Pons (tissue), 1 donor: ENCODE results near the gene CDK14.
A peak's percentile ranks its signal among the peaks of the same experiment; 100 is the strongest.

Experiments
- DNase-seq: peaks from one replicate; pipeline ENCODE4 v3.0.0-alpha.2; 2016; ENCODE audit warnings: low spot score

The CDK14 gene

DNA sequence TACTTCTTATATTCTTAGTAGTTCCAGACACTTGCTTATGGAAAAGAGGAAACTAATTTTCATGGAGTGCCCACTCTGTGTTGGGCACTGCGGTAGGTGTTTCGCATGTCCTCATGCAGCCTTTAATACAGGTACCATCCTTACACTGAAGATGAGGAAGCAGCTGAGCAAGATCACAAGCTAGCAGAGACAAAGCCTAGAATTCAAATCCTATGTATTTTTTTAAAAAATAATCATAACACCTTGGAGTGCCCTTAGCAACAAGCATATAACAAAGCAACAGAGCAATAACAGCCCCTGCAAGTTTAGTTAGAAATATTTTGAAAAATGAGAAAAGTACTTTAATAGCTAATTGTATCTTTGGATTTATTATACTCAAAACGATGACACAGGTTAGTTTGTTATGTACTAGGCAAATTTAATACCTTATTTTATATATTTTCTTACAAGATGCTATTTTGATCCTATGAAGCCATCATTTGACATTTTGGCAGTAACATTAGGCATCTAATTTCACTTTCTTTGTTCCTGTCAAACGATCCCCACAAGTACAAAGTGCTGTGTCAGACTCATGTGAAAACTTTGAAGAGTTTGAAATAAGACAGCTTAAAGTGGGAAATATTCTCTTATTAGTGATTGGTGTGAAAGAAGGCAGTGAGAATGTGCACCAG lies 245.8 kb downstream of the CDK14 start:
- no peak for DNase-seq

DNA sequence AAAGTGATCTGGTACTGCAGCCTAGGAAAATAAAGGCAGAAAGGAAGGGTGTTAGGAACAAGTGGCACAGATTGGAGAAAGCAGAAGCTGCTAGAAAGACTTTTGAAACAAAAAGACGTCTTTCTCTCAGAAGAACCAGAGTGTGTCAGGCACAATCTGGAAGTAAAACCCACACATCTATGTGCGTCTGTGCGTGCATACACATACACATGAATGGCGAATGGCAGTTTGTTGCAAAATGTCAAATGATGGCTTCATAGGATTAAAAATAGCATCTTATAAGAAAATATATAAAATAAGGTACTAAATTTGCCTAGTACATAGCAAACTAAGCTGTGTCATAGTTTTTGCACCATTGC lies 246.3 kb downstream of the CDK14 start:
- DNase-seq, result no peak

DNA sequence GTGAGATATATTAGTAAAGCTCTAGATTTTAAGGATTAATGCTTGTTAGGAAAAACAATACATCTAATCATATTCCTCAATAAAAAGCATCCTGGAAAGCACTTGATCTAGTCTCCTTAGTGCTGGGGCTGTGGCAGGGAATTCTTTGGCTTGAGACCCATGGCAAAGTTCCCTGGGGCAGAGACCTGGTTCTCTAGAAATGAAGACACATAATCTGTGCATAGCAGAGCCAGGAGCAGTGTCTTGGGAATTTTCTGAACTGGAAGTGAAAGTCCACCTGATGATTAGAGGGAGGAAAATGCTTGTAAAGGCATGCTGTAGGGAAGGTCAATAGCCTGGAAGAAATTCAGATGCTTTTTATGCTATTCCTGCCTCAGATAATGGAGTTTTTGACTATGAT lies 247.4 kb downstream of the CDK14 start:
- DNase-seq, result no peak

DNA sequence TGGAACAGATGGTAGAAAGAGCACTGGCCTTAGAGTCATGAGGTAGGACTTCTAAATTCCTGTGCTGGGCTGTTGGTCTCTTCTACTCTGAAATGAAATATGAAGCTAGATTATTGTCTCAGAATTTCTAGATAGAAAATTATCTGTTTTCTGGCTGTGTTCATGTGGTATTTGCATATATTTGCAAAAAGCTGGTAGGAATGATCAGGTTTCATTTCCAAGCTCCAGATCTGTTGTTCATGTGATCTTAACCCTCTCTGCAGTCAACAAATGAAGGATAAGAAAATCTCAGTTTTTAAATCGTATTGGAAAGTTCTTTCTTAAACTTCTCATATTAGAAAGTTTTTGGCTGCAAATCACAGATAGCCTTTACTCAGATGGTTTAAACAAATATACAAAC lies 248.3 kb downstream of the CDK14 start:
- no peak for DNase-seq

DNA sequence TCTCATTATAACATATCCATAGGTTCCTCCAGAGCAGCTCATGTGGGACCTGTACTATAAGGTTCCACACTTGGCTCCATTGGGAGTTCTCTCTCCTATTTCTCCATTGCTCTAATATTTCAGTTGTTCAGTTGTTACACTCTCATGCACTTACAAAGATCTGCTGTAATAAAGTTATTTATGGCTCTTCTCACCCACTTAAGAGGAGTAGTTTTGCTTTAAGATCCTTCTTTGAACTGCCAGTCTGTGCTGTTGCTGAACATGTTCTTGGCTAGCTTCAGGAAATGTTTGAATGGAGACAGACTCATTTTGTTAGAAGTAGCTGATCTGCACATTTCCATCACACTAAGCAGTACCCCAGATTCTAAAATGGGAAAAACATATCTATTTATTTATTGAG lies 250.1 kb downstream of the CDK14 start:
- no peak for DNase-seq

DNA sequence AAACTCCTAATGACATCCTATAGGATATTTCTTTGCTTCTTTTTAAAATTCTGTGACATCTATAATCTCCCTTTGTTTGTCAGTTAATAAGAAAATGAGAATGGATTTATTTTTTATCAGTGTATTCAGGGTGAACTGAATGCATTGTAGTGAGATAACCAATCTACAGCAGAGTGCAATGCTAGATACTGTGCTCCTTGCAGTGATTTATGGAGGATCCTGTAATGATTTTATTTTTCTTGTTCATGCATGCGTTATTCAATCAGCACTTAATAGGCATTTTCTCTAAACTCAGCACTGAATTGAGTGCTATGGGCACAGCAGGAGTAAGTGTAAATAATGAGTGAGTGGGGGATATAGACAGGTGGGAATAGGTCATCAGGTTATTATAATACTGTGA lies 253.9 kb downstream of the CDK14 start:
- DNase-seq, result no peak

DNA sequence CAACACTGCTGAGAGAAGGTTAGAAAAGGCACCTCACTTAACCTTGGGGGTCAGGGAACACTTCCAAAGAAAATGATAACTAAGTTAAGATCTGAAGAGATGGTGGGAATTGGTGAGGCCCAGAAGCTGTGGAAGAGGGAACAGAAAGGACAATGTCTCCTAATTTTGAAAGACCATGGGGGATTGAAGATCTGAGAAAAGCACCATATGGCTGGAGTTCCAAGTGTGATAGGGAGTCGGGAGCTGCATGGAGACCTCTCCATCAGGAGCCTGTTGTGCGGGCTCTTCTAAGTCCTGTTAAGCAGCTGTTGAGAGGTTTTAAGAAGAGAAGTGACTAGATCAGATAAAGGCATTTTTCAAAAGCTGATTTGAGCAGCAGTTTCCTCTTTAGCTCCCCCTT lies 254.3 kb downstream of the CDK14 start:
- DNase-seq, result no peak

DNA sequence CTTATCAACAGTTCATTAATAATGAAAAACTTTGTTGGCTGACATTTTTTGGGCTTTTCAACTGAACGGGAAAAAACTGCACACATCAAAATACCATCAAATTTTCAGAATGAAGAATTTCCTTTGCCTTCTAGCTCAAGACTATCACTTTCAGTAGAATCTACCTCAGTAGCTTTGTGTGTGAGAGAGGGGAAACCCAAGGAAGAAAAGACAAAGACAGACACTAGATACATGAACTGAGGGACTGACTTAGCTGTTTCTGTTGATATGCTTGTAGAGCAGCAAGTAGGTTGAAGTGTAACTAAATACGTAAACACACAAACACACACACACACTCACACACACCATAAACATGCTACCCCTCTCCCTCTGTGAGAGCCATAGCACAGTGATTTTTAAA lies 257.1 kb downstream of the CDK14 start:
- no peak for DNase-seq

DNA sequence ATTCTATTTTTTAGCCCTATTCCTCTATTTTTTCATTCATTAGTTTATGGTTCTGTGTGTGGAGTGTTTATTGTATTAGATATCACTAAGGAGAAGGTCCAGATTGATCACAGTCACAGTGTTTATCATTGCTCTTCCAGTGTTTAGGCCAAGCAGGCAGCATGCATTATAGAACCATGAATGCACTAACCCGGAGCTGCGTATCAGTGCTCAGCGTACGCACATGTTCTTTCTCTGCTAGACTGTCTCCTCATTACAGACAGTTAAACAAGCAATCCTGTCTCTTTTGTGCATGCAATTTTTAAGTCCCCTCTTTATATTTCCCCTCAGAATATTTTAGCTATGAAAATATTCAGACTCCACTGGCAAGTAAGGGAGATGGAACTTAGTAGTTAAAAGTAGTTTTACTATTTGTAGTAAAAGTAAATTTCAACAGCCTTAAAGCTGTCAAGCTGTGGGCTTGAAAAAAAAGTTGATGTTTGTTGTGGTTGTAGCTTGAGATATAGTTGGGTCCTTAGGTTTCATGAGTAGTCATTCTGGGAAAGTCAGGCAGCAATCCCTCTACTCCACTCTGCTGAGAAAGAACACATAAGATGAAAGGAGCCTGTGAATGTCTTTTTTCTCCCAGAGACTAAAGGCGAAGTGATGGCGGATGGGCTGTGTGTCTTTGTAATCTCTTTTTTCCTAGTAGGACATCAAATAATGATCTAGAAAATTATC lies 260.4 kb downstream of the CDK14 start:
- DNase-seq, result no peak

DNA sequence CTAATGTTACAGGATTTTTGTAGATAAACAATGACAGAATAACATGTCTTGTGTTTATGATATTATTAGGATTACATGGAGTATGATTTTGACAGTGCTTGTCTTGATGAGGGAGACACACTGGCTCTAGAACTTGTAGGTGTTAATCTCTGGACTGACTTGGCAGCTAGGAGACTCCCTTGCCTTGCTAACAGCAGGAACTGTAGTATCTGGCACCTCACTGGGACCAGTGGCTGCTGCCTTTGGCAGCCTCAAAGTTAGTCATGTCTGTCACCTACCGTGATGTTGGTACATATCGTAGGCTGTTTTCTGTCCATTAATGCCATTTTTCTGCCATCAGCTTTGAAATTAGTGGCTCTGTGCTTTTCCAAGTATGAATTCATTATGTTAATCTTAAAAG lies 261.5 kb downstream of the CDK14 start:
- peak; percentile 9 for DNase-seq

DNA sequence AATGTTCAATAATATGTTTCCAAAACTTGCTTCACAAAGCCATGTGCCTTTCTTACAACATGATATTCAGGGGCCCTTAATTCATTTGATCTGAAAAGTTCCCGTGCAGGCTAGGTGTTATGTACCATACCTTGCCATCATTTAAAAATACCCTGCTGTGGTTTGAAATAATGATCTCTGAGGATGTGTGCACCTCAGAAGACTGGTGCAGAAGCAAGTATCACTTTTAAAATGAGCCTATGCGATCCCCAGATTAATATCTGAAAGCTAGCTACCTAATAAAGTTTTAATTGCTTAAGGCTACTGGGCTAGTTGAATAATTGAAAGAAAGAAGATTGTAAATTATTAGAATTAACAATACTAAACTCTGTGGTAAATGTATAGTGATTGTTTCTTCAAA lies 262.4 kb downstream of the CDK14 start:
- DNase-seq, result no peak

DNA sequence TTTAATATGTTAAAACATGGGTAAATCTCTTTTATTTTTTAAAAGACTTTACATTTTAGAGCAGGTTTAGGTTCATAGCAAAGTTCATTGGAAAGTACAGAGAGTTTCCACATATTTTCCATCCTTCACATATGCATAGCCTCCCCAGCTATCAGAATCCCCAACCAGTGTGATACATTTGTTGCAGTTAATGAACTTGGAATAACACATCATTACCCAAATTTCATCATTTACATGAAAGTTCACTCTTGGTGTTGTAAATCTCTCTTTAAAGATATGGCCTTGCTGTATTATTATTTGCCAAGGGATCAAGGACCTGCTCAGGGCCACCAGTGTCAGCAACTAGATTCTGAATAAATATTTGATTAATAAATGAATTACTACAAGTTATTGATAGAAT lies 263.4 kb downstream of the CDK14 start:
- no peak for DNase-seq

DNA sequence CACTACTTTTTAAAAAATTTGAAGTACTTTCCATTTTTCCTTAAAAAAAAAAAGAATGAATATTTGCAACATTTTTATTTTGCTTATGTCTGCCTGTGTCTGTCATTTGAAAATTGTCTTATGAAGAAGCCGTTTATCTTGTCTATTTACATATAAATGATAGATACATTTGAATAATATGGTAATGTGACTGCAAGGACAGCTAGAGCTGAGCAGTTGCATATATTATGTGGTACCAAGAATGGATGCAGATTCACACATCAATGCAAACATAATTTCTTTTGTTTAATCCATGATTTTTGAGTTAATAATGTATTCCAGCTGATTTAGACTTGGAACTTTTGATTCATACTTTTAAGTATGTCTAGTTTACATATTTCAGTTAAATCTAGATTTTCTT lies 268.0 kb downstream of the CDK14 start:
- DNase-seq, result no peak

DNA sequence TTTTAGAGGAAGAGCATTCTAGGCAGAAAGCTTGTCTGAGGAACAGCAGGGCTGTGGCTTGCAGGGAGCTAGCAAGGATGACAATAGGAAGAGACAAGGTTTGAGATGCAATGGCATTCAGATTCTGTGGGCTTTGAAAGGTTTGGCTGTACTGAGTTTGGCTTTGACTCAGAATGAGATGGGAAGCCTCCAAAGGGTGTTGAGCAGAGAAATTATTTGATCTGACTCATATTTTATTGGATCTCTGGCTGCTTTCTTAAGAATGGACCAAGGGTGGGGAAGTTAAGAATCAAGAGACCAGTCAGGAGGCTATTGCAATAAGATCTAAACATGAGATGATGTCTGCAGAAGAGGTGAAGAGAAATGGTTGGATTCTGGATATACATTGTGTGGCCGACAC lies 273.2 kb downstream of the CDK14 start:
- no peak for DNase-seq

DNA sequence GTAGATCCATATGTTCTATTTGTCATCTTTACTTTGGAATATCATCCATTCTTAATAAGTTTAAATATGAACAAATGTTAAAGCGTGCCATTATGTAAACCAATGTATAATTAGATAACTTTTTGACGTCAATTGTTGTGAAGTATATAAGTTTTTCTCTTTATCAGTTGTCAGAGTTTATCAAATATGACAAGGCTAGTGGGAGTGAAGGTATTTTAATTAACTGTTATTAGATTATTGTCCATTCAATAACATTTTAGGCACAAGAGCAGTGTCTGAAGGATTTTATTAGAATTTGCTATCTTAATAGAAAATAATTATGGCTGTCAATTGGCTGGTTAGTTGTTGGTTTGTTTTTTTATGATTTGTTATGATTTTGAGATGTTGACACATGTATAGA lies 280.6 kb downstream of the CDK14 start:
- DNase-seq, result no peak

DNA sequence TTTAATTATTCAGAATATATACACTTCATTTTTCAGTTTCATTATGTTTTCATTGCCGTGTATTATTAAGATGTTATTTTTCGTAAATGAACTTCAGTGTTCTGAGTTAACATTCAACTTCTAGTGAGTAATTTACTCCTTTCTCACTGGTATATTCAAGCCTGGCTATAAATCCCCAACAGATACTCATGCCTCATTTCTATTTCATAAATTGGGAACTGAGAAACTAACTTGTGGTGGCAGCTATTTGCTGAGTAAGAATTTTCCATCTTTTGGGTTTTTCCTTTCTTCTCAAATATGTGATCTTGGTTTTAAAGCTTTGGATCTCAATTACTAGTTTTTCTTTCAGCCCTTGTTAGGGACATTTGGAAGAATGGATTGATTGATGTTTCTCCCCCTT lies 281.1 kb downstream of the CDK14 start:
- no peak for DNase-seq

DNA sequence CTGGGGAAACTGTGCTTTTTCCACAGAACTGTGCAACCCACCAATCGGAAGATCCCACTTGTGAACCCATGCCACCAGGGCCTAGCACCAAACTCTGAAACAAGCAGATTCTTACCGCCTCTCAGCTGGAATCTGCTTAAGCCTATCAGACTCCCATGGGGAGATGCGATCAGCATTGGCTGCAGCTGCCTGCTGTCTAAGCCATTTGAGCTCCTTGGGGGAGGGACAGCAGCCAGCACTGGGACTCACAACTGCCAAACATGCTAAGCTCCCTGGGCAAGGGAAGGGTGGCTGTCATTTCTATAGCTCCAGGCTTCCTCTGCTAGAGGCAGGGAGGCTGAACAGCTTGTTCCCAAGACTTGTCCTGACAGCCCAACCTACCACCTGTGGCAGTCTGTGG lies 283.8 kb downstream of the CDK14 start:
- DNase-seq, result no peak

DNA sequence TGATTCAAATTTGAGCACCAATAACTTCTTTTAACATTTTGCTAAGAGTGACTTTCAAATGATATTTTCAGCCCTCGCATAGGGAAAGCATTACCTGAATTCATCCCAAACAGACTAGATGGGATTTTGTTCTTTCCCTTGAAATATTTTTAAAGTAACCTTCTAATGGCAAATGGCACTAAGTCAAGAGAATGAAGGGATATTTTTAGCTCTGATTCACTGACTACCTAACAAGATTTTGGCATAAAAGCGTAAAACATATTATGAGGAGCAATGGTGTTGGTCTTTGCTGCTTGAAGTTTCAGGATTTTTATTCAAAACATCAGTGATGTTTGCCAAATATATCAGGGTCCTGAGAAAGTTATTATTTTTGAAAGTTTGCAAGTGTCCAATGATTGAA lies 290.3 kb downstream of the CDK14 start:
- DNase-seq, result no peak

DNA sequence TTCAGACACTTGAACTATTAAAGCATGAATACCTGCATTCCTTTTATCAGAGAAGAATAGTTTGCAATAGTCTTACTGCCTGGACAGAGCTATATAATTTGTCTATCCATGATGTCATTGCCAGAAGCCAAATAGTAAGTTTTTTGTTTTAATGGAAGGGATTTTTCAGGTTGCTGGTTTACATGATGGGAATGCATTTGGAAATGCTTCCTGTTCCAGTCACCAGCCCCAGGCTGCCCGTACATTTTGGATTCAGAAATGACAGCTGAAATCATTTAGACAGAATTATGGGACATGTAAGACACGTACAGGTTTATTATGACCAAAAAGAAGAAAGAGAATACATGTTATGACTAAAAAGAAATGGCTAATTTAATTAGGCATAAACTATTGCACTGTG lies 293.1 kb downstream of the CDK14 start:
- DNase-seq, result no peak

DNA sequence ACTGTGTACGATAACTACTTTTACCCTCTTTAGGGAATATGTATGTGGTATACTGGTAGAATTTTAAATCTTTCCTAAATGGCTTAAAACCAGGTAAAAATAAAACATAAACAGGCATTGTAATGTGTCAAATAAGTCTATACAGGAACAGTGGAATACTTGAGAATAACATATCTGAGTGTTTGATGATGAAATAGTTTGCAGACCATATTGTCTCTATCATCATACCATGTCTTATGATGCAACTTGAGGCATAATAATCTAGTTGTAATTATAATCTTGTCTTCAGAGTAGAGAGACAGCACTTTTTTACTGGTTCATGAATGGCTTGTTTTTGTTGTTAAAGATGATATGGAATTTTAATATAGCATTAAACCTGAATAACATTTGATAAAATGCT lies 293.5 kb downstream of the CDK14 start:
- no peak for DNase-seq

DNA sequence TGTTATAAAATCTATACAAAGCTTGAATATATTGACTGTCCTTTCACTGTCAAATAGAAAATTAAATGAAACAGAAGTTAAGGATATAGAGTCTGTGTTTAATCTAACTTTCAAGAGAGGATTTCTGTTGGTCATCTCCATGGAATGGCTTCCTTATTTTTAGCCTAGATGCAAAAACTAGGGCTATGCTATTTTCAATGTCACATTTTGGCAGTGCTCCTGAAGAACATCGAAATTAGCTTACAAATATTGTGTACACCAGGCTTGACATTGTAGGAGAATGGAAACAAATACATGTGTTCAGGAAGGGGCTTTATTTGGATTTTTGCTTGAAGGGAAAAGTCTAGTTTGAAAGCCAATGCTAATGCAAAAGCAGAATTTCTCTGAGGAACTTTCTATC lies 295.4 kb downstream of the CDK14 start:
- DNase-seq, result no peak

DNA sequence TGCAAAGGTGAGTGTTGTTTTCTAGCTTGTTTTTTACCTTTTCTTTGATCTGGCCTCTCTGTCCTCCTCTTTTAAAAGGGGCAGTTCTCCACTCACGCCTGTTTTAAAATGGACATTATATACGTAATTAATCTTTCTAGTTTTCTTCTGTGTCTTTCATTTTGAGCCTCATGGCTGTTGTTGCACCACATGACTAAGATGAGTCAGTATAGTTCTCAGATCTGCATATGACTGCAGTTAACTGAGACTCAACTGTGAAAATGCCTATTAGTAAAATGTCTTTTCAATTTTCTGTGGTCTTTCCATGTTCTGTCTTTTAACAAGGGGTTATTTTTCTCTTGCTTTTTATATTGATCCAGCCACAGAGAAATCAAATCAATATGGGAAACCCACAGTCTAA lies 296.1 kb downstream of the CDK14 start:
- no peak for DNase-seq

DNA sequence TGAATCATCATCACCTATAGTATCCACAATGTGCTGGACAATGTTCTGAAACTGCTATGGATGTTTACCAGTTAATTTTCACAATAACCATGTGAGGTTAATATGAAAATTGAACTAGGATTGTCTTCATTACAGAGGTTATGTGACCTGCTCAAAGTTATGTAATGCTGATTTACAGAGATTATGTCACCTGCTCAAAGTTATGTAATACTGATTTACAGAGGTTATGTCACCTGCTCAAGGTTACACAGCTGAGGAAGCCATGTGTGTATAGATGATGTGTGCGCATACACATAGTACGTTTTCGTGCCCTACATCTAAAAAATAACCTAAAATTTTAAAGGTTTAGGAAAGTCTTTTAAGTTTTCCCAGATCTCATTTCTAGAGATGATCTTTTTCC lies 298.0 kb downstream of the CDK14 start:
- DNase-seq, result no peak

DNA sequence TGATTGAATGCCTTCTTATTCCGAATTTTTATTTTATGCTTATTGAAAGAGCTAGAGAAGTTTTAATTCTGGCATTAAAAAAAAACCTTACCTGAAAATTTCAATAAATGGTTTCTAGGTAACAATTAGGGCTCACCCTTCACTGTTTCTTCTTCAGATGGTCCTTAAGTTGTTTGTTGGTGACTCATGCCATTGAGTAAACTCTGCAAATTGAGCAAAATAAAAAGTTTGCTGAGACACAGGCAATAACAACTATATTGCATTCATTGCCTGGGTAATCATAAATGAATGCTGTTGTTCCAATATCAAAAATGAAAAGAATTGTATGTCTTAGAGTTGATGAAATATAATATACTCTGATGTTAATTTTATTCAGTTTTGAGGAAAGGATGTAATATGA lies 300.3 kb downstream of the CDK14 start:
- no peak for DNase-seq
